OCI-LY3 (cell line): ENCODE results near the gene PCNX2.

ENCODE experiments used
- CTCF ChIP-seq: fragments of 200-600, 300-600 bp; sonication (generic); IDR thresholded peaks from 2 replicates; pipeline ENCODE4 v1.5.1; 2014; ENCODE audit warnings: antibody characterized with exemption, low read length, low read depth
- EZH2phosphoT487 ChIP-seq: fragments of 200-600 bp; shearing (Covaris generic); IDR thresholded peaks from 2 replicates; pipeline ENCODE4 v1.6.1; 2018; ENCODE audit warnings: antibody characterized with exemption, mixed run types, low read depth

- no peak for TF ChIP-seq CTCF
- TF ChIP-seq EZH2phosphoT487 = no peak
These were observed 41.3 kb upstream of the PCNX2 start for GRCh38 chr1:233336554-233337456.
